HG03095 (cell line): ENCODE measurements around the gene SLC13A3.

Experiments
- ATAC-seq: cut with Tn5 transposase; IDR thresholded peaks from one replicate; pipeline ENCODE4 v1.9.1; 2021; ENCODE audit warnings: moderate library complexity; ENCODE audit not compliant: unreplicated experiment

Gene SLC13A3, protein sequence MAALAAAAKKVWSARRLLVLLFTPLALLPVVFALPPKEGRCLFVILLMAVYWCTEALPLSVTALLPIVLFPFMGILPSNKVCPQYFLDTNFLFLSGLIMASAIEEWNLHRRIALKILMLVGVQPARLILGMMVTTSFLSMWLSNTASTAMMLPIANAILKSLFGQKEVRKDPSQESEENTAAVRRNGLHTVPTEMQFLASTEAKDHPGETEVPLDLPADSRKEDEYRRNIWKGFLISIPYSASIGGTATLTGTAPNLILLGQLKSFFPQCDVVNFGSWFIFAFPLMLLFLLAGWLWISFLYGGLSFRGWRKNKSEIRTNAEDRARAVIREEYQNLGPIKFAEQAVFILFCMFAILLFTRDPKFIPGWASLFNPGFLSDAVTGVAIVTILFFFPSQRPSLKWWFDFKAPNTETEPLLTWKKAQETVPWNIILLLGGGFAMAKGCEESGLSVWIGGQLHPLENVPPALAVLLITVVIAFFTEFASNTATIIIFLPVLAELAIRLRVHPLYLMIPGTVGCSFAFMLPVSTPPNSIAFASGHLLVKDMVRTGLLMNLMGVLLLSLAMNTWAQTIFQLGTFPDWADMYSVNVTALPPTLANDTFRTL

DNA sequence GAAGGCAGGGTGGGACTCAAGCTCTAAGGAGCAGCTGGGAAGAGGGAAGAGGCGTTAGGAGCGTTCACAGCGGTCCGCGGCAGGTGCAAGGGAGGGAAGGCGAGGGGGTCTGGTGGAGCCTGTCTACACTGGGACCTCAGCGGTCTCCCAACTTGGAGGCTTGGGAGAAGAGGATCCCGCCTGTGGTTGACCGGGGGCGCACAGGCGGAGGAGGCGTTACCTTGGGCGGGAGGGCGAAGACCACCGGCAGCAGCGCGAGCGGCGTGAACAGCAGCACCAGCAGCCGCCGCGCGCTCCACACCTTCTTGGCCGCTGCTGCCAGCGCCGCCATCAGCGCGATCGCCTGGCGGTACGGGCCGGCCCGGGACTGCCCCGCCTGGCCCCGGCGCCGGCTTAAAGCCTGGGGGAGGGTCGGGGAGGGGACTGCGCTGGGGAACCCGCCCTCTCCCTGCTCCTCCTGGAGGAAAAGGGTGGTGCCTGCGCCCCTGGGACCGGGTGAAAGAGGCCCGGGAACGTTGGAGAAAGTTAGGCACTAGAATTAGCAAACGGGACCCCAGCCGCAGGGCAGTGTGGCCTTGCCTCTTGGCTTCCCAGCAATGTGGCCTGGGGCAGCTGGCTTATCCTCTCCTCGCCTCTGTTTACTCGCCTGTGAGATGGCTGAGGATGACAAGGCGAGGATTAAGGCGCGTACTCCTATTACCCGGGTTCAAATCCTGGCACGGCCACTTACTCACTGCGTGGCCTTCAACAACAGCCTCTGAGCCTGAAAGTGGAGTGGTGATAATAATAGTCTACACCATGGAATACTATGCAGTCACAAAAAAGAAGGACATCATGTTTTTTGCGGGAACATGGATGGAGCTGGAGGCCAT, at the start of gene SLC13A3:
SLC13A3 (minus strand) TSS at position 369 of the 872 bp plus-strand sequence; CDS start at position 331, 38 bp downstream.
- ATAC-seq, result no peak

DNA sequence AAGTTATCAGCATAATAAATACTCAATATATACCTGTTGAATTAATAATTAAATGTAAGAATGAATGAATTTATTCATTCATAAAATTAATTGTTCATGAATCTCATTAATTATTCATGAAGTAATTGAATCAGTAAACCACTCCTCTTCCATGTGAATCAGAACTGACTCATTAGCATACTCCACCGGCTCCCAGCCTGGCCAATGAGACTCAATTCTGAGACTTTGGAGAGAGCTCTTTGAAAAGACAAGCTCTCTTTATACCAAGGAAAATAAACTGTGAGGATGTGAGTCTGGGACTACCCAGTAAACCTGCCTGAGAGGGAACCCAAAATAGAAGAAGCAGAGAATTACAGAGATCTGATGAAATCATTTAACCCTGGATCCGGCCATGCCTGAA, 49.8 kb upstream of the SLC13A3 start:
- no peak for ATAC-seq

DNA sequence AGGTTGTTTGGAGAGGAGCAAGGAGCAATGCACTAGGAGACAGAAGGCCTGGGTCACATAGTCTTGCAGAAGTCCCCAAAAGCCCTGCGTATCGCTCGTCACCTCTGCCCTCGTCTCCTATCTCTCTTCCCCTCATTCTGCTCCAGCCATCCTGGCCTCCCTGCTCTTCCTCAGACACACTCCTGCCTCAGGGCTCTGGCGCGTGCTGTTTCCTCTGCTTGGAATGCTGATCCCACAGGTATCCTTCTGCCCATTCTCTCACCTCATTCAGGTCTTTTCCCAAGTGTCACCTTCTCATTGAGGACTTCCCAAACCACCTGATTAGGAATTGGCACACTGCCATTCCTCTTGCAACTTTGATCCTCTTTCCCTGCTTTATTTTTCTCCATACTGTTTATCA, 49.2 kb upstream of the SLC13A3 start:
- ATAC-seq, result no peak

DNA sequence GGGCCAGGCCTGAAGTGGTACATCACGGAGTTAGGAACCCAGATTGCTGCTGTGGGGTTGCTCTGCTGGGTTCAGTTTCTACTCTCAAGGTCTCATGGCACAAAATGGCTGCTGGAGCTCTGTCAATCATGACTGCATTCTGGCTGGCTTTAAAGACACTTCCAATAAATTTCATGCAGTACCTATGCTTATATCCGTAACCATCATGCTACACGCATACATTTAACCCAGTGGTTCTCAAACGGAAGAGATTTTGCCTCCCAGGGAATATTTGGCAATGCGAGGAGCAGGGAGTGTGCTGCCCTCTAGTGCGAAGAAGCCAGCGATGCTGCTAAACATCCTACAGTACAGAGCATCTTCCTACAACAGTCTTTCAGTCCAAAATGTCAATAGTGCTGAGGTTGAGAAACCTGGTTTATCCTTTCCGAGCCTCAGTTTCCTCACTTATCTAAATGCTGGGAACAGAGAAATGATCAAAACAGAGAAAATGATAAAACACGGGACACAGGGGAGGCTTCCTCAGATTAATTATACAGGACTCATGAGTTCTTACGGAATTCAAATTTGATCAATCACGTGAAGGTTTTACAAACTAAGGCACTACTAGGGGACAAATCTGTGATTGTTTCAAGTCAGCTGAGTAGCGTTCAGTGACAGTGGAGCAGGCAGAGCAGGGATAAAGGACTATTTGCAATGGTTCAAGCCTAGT, 48.5 kb upstream of the SLC13A3 start:
- ATAC-seq, result no peak

DNA sequence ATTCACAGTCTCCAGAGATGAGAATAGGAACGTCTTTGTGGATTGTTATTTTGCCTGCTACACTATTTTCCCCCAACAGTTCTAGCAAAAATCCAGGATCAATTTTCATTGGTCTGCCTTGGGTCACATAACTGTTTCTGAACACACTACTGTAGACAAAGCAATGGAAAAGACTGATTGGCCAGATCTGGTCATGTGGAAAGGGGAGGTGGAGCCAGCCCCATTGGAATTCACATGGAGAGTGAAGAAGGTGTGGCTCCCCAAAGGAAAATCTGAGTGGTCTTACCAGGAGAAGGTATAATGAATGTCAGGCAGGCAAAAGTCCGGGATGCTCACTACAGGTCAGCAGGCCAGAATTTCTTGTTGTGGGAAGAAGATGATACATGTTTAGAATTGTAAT, 47.5 kb upstream of the SLC13A3 start:
- ATAC-seq, result no peak

DNA sequence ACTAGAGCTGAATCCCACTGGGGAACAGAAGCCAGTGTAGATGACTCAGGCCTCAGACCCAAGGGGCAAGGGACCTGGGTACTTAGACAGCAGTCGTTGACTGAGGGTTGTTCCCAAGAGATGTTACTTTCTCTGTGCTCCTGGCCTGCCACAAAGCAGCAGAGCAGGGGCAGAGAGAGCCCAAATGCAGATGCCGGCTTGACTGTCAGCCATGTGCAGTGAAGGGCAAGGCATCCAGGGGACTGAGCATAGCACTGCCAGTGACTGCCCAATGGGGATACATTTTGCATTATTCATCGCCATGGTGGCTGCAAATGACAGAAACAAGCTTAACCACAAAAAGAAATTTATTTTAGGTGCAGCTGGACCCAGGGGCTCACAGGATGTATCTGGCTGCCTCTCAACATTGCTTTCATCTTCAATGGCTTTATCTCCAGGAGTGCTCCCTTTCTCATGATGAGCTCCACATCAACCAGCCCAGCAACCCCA, 45.6 kb upstream of the SLC13A3 start:
- no peak for ATAC-seq

DNA sequence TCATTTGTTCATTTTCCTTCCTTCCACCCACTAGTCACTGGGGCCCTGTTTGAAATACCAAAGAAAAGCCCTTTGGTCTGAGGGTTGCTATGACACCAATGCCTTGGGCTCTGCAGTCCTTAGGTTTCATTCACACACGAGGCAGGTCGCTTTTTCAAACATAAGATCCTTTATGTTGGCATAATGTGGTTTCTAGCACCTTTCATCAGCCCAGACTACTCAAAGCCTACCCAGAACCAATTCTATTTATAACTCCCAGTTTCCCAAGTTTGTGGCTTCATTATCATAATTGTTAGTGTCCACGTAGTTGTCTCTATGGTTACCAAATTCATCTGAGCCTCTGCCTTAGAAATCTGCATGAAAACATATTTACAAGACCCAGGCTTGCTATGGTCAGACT, 44.6 kb upstream of the SLC13A3 start:
- no peak for ATAC-seq

DNA sequence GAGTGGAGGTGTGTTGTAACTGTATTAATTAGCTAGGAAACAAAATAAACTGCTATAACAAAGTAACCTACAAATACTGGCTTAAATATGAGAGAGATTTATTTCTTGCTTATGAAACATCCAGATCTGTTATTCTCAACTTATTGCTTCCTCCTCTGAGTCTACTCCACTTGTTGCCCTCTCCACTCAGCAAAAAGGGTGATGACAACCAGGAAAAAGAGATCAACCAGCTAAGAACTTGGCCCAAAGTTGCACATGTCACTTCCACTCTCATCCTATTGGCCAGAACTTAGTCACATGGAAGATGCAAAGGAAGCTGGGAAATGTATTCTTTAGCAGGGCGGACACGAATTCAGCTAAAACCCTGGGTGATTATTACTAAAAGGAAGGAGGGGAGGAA, 43.2 kb upstream of the SLC13A3 start:
- ATAC-seq, result no peak

DNA sequence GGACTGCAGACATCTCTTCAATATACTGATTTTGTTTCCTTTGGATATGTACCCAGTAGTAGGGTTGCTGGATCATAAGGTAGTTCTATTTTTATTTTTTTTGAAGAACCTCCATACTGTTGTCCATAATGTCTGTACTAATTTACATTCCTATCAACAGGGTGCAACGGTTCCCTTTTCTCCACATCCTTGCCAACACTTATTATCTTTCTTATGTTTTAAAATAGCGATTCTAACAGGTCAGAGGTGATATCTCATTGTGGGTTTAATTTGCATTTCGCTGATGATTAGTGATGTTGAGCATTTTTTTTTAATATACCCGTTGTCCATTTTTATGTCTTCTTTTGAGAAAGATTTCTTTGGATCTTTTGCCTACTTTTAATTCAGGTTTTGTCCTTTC, 39.9 kb upstream of the SLC13A3 start:
- no peak for ATAC-seq

DNA sequence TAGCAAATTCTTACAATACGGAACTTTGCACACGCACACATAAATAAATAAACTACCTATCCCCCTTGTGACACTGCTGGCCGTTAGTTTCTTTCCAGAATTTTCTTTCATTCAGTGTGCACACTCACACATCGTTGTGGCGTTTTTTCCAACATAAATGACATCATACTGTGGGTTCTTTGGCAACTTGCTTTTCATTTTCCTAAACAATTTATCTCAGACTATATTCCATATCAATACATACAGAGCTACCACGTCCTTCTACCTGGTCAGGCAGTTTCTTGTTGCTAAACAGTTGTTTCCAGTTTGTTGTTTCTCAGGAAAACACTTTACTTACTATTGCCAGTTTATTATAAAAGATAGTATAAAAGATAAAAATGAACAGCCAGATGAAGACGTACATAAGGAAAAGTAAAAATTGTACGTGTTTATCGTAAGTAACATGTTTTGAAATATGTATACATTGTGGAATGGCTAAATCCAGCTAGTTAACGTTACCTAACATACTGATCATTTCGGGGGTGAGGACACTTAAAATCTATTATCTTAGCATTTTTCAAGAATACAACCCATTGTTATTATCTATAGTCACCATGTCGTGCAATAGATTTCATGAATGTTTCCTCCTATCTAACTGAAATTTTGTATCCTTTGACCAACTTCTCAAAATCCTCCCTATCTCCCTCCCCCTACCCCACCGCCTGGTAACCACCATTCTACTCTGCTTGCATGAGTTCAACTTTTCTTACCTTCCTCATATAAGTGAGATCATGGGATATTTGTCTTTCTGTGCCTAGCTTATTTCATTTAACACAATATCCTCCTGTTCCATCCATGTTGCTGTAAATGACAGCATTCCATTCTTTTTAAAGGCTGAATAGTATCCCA, 39.2 kb upstream of the SLC13A3 start:
- no peak for ATAC-seq

DNA sequence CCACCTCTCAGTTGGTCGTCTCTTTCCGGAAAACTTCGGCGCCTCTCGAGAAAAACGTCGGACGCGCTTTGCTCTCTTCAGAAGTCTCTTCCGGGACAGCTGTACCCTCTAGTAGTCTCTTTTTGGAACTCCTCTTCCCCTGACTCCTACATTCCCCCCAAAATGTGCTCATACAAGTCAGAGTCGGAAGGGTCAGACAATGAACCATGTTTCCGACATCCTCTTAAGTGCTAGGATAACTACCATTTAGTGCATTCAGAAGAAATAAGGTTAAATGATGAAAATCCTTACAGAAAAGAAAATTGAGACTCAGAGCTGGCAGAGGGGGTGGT, 38.5 kb upstream of the SLC13A3 start:
- ATAC-seq, result no peak

DNA sequence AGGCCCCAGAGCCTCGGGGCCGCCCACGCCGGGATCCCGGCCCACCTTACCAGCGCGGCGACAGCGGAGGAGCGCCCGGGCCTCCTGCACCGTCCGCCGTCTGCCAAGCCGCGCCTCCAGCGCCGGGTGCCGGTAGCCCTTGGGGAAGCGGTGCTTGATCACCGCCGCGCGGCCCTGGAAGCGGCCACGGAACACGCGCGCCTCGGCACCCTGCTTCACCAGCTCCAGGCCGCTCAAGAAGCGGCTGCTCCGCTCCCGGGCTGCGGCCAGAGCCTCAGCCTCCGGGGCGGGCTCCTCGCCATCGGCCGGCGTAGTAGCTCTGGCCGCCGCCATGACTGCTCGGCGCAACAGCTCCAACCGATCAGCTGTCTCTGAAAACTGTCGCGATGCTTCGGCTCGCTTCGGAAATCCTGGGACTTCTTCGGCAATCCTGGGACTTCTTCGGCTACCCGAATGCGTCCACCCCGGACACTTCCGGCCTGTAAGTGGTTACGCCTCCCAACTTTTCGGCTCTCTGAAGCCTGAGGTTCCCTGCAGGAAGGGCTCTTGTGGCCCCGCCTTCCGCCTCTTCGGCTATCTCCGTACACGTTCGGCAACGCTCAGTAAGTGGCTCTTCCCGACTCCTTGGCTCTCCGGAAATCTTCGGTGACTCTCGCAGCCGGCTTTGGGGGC, 38.0 kb upstream of the SLC13A3 start, which contains the start of gene TP53RK:
TP53RK (minus strand) TSS at position 363 of the 672 bp plus-strand sequence; CDS start at position 333, 30 bp downstream.
- peak; percentile 92 for ATAC-seq

DNA sequence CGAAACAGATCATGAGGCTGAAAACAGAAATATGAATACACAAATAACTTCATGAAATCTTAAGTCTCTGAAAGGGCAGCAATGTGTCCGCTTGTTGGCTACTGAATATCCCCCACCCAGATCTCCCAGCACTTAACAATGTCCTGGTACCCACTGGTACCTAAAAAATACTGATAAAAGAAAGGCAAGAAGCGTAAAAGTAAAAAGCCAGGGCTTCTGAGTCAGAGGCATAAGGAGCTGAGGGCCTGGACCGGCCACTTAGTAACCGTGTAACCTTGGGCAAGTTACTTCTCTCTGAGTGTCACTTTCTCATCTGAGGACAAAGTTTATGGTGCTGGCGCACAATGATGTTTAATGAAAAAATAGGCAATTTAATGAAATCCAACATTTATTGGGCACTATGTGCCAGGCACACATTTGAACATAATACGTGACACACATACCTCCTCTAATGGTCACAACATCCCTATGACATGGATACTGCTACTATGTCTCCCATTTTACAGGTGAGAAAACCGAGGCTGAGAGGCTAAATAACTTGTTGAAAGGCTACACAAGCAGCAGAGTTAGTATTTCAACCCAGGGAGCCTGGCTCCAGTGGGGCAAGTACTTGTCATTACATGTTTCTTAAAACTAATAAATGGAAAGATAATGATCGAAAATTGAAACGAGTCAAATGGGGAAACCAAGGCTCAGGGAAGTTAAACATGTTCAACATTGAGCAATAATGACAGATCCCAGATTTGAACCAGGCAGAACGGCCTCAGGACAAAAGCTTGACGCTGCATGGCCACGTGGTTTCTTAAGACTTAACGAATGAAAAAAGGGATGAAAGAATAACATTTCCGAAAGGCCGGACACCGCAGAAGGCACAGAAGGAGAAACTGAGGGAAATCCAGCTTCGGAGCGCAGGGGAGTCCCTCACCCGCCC, 37.2 kb upstream of the SLC13A3 start:
- no peak for ATAC-seq

DNA sequence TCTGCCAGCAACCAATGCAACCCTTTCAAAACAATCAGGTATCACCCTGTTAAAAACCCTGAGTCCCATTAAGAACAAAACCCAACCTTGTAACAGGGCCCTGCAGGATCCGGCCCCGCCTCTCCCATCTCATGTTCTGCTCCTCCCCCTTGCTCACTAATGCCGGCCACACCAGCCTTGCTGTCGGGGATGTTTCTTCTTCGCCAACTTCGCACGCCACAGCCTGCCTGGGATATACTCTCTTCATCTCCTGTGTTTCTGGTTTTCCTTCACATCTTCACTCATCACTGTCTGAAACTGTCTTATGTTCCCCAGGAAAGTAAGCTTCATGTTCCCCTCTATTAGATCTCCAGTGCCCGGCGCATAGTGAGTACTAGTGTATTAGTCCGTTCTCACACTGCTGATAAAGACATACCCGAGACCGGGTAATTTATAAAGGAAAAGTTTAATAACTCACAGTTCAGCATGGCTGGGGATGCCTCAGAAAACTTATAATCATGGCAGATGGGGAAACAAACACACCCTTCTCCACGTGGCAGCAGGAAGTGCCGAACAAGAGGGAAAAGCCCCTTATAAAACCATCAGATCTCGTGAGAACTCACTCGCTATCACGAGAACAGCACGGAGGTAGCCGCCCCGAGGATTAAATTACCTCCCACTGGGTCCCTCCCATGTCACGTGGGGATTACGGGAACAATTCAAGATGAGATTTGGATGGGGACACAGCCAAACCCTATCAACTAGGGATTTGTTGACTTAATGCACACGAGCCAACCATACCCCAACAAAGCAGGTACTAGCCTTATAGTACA, 32.9 kb upstream of the SLC13A3 start:
- no peak for ATAC-seq

DNA sequence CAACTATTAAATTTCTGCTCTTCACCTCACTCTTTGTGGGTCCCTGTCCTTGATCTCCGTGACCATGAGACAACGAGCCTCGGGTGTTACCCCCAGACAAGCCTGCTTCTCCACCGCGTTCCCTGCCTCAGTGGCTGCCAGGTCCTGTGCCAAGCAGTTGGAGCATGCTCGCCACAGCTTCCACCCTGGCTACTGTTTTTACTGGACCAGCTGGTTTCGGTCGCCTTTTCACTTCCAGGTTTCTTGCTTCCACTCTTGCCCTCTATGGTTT, 32.3 kb upstream of the SLC13A3 start:
- ATAC-seq, result no peak

DNA sequence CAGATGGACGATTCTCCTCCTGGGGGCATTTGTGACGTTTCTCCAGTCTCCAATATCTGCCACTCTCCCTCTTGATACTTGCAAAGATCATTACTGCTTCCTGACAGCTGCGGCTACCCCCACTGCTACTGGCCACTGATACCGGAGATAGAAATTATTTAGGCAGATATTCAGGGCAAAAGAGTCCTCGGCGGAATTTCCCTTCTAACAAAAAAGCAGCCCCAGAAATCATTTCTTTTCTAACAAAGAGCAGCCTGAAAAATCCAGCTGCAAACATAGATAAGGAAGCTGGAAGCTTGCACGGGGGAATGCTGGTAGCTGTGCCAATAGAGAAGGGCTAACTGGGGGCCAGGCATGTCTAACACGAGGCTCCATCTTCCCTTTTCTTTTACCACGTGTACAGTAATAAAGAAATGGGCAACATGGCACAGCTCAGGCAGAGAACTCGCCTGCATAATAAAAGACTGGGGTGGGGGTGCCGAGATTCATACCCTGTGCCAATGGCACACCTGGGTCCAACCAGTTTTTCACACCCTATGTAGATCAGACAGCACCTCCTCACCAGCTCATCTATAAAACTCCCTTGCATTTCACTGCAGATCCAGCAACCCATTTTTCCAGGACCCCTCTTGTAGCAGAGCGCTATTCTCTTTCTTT, 31.9 kb upstream of the SLC13A3 start:
- ATAC-seq, result no peak
